Right atrium auricular region (tissue), 2 donors: Measurements from ENCODE around the gene TMEM144. TPM values are rescaled to one million over a fixed set of nuclear protein-coding genes. Genes with fewer than 3 reads are reported as not detected.
A peak's percentile ranks its signal among the peaks of the same experiment; 100 is the strongest.

Source experiments
- DNase-seq: peaks from one replicate; pipeline ENCODE4 v3.0.0-alpha.2; 2019; ENCODE audit warnings: low spot score
- H3K27ac ChIP-seq, 2 donors: fragments of 200-600 bp; sonication (generic); 1 replicate in 1 of 2; 2 replicates in 1 of 2; pipeline ENCODE4 v1.5.1; 2016 to 2019
- H3K27me3 ChIP-seq, 2 donors: fragments of 200-600 bp; sonication (generic); one replicate each; pipeline versions ENCODE4 v1.5.1 to v1.6.0; 2017 to 2019
- H3K36me3 ChIP-seq: fragments of 200-600 bp; sonication (generic); one replicate; pipeline ENCODE4 v1.5.1; 2016
- H3K4me1 ChIP-seq, 2 donors: fragments of 200-600 bp; sonication (generic); one replicate each; pipeline versions ENCODE4 v1.5.1 to v1.6.0; 2017 to 2019
- H3K4me3 ChIP-seq, 2 donors: fragments of 200-600 bp; sonication (generic); 1 replicate in 1 of 2; 2 replicates in 1 of 2; pipeline ENCODE4 v1.5.1; 2017 to 2019; ENCODE audit warnings: mild to moderate bottlenecking in 1 of 2, moderate library complexity in 1 of 2
- H3K9me3 ChIP-seq, 2 donors: fragments of 200-600 bp; sonication (generic); one replicate each; pipeline ENCODE4 v1.5.1; 2019
- CTCF ChIP-seq, 2 donors: fragments of 200-600 bp; sonication (generic); IDR thresholded peaks; one replicate each; pipeline ENCODE4 v1.5.1; 2019; ENCODE audit warnings: antibody characterized with exemption in 2 of 2
- total RNA-seq, 2 donors: library from RNA; depleted of rRNA; stranded (reverse); fragments of >200 nt; gene quantifications; one replicate each; pipeline ENCODE4 v1.1.0, GENCODE V29; 2016

The TMEM144 gene
- 1 to 10 TPM; 7.1 to 9.7 TPM for total RNA-seq

GRCh38 chr4:158209825-158210807 is at the start of gene TMEM144:
TSS of gene TMEM144 (plus strand) at chr4:158210486. CDS start at chr4:158212668, 2,182 bp downstream.
- peak within 1 kb of the TSS; percentile 32 to 49 for H3K4me3 ChIP-seq
- DNase-seq: peak; percentile 97
- H3K36me3 ChIP-seq: no peaks in the 10 kb centered on the region
- peak in 1 of 2 donors; percentile 35 for TF ChIP-seq CTCF (IDR thresholded peaks at IDR 0.05)
- peaks cover 0 to 11% of the 10 kb centered on the region in 2 donors for H3K4me1 ChIP-seq
- H3K27ac ChIP-seq: peak within 1 kb of the TSS; percentile 92 to 96
- no peaks in the 10 kb centered on the region for H3K27me3 ChIP-seq
- no peaks in the 10 kb centered on the region for H3K9me3 ChIP-seq

GRCh38 chr4:158161551-158162354 is 48.5 kb upstream of the TMEM144 start:
- DNase-seq: peak; percentile 83

GRCh38 chr4:158162631-158163030 is 47.7 kb upstream of the TMEM144 start:
- peaks cover 0 to 80% of the 10 kb centered on the region in 2 donors for H3K4me1 ChIP-seq
- no peaks in the 10 kb centered on the region for H3K27me3 ChIP-seq
- H3K36me3 ChIP-seq: no peaks in the 10 kb centered on the region
- peak overlapping the region; percentile 52 to 63 for H3K27ac ChIP-seq
- no peak for DNase-seq
- TF ChIP-seq CTCF (IDR thresholded peaks at IDR 0.05): no peak
- H3K4me3 ChIP-seq: no peak overlapping the region
- no peaks in the 10 kb centered on the region for H3K9me3 ChIP-seq

More at GRCh38 chr4:158161551-158162354, 48.5 kb upstream of the TMEM144 start:
- H3K27me3 ChIP-seq: no peaks in the 10 kb centered on the region
- no peaks in the 10 kb centered on the region for H3K9me3 ChIP-seq
- H3K27ac ChIP-seq: peak overlapping the region; percentile 52 to 63
- TF ChIP-seq CTCF (IDR thresholded peaks at IDR 0.05): no peak
- no peaks in the 10 kb centered on the region for H3K36me3 ChIP-seq
- H3K4me3 ChIP-seq: no peak overlapping the region
- peaks cover 0 to 82% of the 10 kb centered on the region in 2 donors for H3K4me1 ChIP-seq

GRCh38 chr4:158163941-158164767 is 46.1 kb upstream of the TMEM144 start:
- Histone ChIP-seq H3K9me3 (no peaks in the 10 kb centered on the region), H3K4me1 (peaks cover 0 to 68% of the 10 kb centered on the region in 2 donors), H3K4me3 (peak overlapping the region; percentile 5 to 69), H3K27me3 (no peaks in the 10 kb centered on the region), H3K36me3 (no peaks in the 10 kb centered on the region), H3K27ac (peak overlapping the region; percentile 86 to 88)
- no peak for TF ChIP-seq CTCF (IDR thresholded peaks at IDR 0.05)
- DNase-seq: no peak

- H3K27ac ChIP-seq: peak overlapping the region; percentile 86 to 88
- TF ChIP-seq CTCF (IDR thresholded peaks at IDR 0.05): no peak
Measured at GRCh38 chr4:158164768-158165213, 45.5 kb upstream of the TMEM144 start.

More at GRCh38 chr4:158164768-158165213, 45.5 kb upstream of the TMEM144 start:
- Histone ChIP-seq H3K27me3 (no peaks in the 10 kb centered on the region), H3K4me3 (peak overlapping the region; percentile 5 to 69), H3K36me3 (no peaks in the 10 kb centered on the region), H3K9me3 (no peaks in the 10 kb centered on the region), H3K4me1 (peaks cover 0 to 61% of the 10 kb centered on the region in 2 donors)
- DNase-seq: no peak
